H1 (cell line): Measurements from ENCODE around the gene SUCLG2. TPM values are rescaled to one million over a fixed set of nuclear protein-coding genes. Genes with fewer than 3 reads are reported as not detected.

ENCODE experiments used
- BRCA1 ChIP-seq: IDR thresholded peaks from 2 replicates; pipeline ENCODE4 v1.6.1; 2012; ENCODE audit warnings: low read depth, low read length, improper control_type of control experiment
- EGR1 ChIP-seq: IDR thresholded peaks from 2 replicates; pipeline ENCODE4 v1.6.1; 2011; ENCODE audit warnings: low read depth, low read length, borderline replicate concordance
- GTF2F1 ChIP-seq: IDR thresholded peaks from 2 replicates; pipeline ENCODE4 v1.6.1; 2012; ENCODE audit warnings: low read depth, low read length, improper control_type of control experiment, borderline replicate concordance
- JUN ChIP-seq: IDR thresholded peaks from 2 replicates; pipeline ENCODE4 v1.6.1; 2011; ENCODE audit warnings: low read depth, mild to moderate bottlenecking, improper control_type of control experiment, low read length
- SIN3A ChIP-seq, 2 experiments: IDR thresholded peaks in 1 of 2; conservative IDR thresholded peaks in 1 of 2; 2 replicates each; pipeline ENCODE4 v1.6.1; 2011 to 2012; ENCODE audit warnings: low read length in 2 of 2, improper control_type of control experiment in 1 of 2, low read depth in 1 of 2, mild to moderate bottlenecking in 1 of 2
- ZNF274 ChIP-seq: IDR thresholded peaks from 2 replicates; pipeline ENCODE4 v1.7.0; 2012; ENCODE audit warnings: low read length, borderline replicate concordance; ENCODE audit errors: extremely low read depth
- polyA plus RNA-seq, 7 experiments: library from polyadenylated mRNA; depleted of rRNA in 3 of 7; stranded (reverse) in 5 of 7; unstranded in 2 of 7; fragments of >200 nt in 5 of 7; fragments of 200-250 nt in 2 of 7; gene quantifications; 1 replicate in 5 of 7; 2 replicates in 1 of 7; 4 replicates in 1 of 7; pipeline versions ENCODE4 v1.2.1 to v1.2.3, GENCODE V29; 2011 to 2013; ENCODE audit warnings: missing spikeins in 2 of 7, mixed read lengths in 2 of 7
- total RNA-seq: library from RNA; stranded (reverse); fragmentation: NEBNext Ultra II Directional; extraction: Animal tissue kit (Norgen Biotek cat#: 25700); gene quantifications from 2 replicates; pipeline ENCODE4 v1.2.1, GENCODE V29; 2021

The SUCLG2 gene
- total and polyA plus RNA-seq, 2 of the 8 experiments (the other 6 are each of a cell fraction or from before 2014, with no cell fraction given), result 12.9 to 46.2 TPM

DNA sequence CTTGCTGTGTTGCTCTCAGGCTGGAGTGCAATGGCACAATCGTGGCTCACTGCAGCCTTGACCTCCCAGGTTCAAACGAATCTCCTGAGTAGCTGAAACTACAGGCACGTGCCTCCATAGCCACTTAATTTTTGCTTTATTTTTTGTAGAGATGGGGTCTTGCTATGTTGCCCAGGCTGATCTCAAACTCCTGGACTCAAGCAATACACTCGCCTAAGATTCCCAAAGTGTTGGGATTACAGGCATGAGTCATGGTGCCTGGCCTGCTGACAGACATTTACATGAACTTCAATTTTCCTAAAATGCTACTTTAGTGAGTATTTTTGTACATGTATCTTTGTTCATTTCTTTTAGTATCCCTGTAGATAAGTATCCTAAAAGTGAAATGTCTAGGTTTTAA is 132.3 kb downstream of the SUCLG2 start (continued):
- TF ChIP-seq ZNF274, result no peak
- TF ChIP-seq SIN3A (conservative IDR thresholded peaks at IDR 0.05 in 1 of 2, IDR thresholded peaks at IDR 0.05 in 1 of 2; ENCODE audit: low read depth in 1 of 2, low read length in 2 of 2), result no peak
- TF ChIP-seq GTF2F1, result no peak
- no peak for TF ChIP-seq EGR1
- TF ChIP-seq BRCA1, result no peak
- TF ChIP-seq JUN, result no peak
